Measurements from ENCODE around the gene TSNAXIP1.
A peak's percentile ranks its signal among the peaks of the same experiment; 100 is the strongest.

The TSNAXIP1 gene

GRCh38 chr16:67786491-67786890, 20.2 kb upstream of the TSNAXIP1 start:
- TF ChIP-seq CTCF (IDR thresholded peaks at IDR 0.05; ENCODE audit: low read depth, low read length), result no peak
- no peaks in the 10 kb centered on the region for H3K27me3 ChIP-seq (ENCODE audit: insufficient read depth, low read depth, severe bottlenecking)
- H3K9me3 ChIP-seq (ENCODE audit: severe bottlenecking), result no peaks in the 10 kb centered on the region
- H3K4me3 ChIP-seq (ENCODE audit: low read depth, low read length), result no peak overlapping the region
- peaks cover 5% of the 10 kb centered on the region for H3K36me3 ChIP-seq
- DNase-seq, result no peak
- H3K27ac ChIP-seq, result no peak overlapping the region

GRCh38 chr16:67790071-67790470, 16.6 kb upstream of the TSNAXIP1 start:
- DNase-seq, result no peak
- no peaks in the 10 kb centered on the region for H3K9me3 ChIP-seq (ENCODE audit: severe bottlenecking)

GRCh38 chr16:67796099-67796718, 10.5 kb upstream of the TSNAXIP1 start:
- Histone ChIP-seq H3K9me3 (ENCODE audit: severe bottlenecking) (no peaks in the 10 kb centered on the region), H3K27ac (peak overlapping the region; percentile 47), H3K27me3 (ENCODE audit: insufficient read depth, low read depth, severe bottlenecking) (no peaks in the 10 kb centered on the region), H3K4me3 (ENCODE audit: low read depth, low read length) (no peak overlapping the region), H3K36me3 (peaks cover 33% of the 10 kb centered on the region)
- TF ChIP-seq CTCF (IDR thresholded peaks at IDR 0.05; ENCODE audit: low read depth, low read length), result no peak
- peak; percentile 45 for DNase-seq

More at GRCh38 chr16:67790071-67790470, 16.6 kb upstream of the TSNAXIP1 start:
- Histone ChIP-seq H3K36me3 (peaks cover 5% of the 10 kb centered on the region), H3K4me3 (ENCODE audit: low read depth, low read length) (no peak overlapping the region), H3K27me3 (ENCODE audit: insufficient read depth, low read depth, severe bottlenecking) (no peaks in the 10 kb centered on the region), H3K27ac (no peak overlapping the region)
- no peak for TF ChIP-seq CTCF (IDR thresholded peaks at IDR 0.05; ENCODE audit: low read depth, low read length)

GRCh38 chr16:67800338-67800926, 6.3 kb upstream of the TSNAXIP1 start:
- Histone ChIP-seq H3K27me3 (ENCODE audit: insufficient read depth, low read depth, severe bottlenecking) (no peaks in the 10 kb centered on the region), H3K9me3 (ENCODE audit: severe bottlenecking) (no peaks in the 10 kb centered on the region), H3K4me3 (ENCODE audit: low read depth, low read length) (no peak overlapping the region), H3K36me3 (peaks cover 64% of the 10 kb centered on the region), H3K27ac (no peak overlapping the region)
- TF ChIP-seq CTCF (IDR thresholded peaks at IDR 0.05; ENCODE audit: low read depth, low read length), result no peak
- DNase-seq, result no peak

- H3K27ac ChIP-seq, result no peak overlapping the region
- no peak for TF ChIP-seq CTCF (IDR thresholded peaks at IDR 0.05; ENCODE audit: low read depth, low read length)
- peaks cover 64% of the 10 kb centered on the region for H3K36me3 ChIP-seq
Observed at GRCh38 chr16:67801241-67801640, 5.4 kb upstream of the TSNAXIP1 start.

GRCh38 chr16:67801883-67802282, 4.8 kb upstream of the TSNAXIP1 start:
- no peak for TF ChIP-seq CTCF (IDR thresholded peaks at IDR 0.05; ENCODE audit: low read depth, low read length)
- no peak overlapping the region for H3K4me3 ChIP-seq (ENCODE audit: low read depth, low read length)
- H3K9me3 ChIP-seq (ENCODE audit: severe bottlenecking), result no peaks in the 10 kb centered on the region
- DNase-seq, result no peak
- no peaks in the 10 kb centered on the region for H3K27me3 ChIP-seq (ENCODE audit: insufficient read depth, low read depth, severe bottlenecking)
- H3K27ac ChIP-seq, result no peak overlapping the region
- H3K36me3 ChIP-seq, result peaks cover 62% of the 10 kb centered on the region

More at GRCh38 chr16:67801241-67801640, 5.4 kb upstream of the TSNAXIP1 start:
- no peak for DNase-seq
- no peaks in the 10 kb centered on the region for H3K9me3 ChIP-seq (ENCODE audit: severe bottlenecking)
- no peak overlapping the region for H3K4me3 ChIP-seq (ENCODE audit: low read depth, low read length)
- no peaks in the 10 kb centered on the region for H3K27me3 ChIP-seq (ENCODE audit: insufficient read depth, low read depth, severe bottlenecking)

Data from WERI-Rb-1 (cell line).